GM12878 (cell line): ENCODE measurements around the gene MX1. TPM values are rescaled to one million over a fixed set of nuclear protein-coding genes. Genes with fewer than 3 reads are reported as not detected.

Source experiments
- ATAC-seq: fragments of 200-7000 bp; cut with Tn5 transposase; 3 replicates; pipeline ENCODE4 v1.9.1; 2020; ENCODE audit warnings: mild to moderate bottlenecking, moderate library complexity
- BruUV-seq: library from RNA; stranded (reverse); fragments of 400-500 nt; replicated peaks from 2 replicates; lab custom pipeline; 2021; lab: Mats Ljungman, UMichigan
- CTCF ChIA-PET: fragments of 300-600 bp; sonication (Branson Sonifier 250); formaldehyde crosslinking; extraction: SDS; loops from one replicate; lab custom pipeline; 2021; ENCODE audit warnings: inconsistent platforms; lab: Yijun Ruan, JAX
- POLR2A ChIA-PET: fragments of 350-600 bp; formaldehyde crosslinking; extraction: SDS; loops from one replicate; lab custom pipeline; 2021; ENCODE audit warnings: inconsistent platforms; lab: Charles Lee
- RAD21 ChIA-PET: fragments of 300-600 bp; sonication (Branson Sonifier 250); formaldehyde crosslinking; loops from one replicate; lab custom pipeline; 2023; ENCODE audit warnings: antibody characterized with exemption; ENCODE audit not compliant: unreplicated experiment; lab: Charles Lee
- SMC1A ChIA-PET: fragments of 300-600 bp; sonication (Branson Sonifier 250); formaldehyde crosslinking; loops from one replicate; lab custom pipeline; 2023; ENCODE audit not compliant: unreplicated experiment, uncharacterized antibody; lab: Charles Lee
- DNase-seq: peaks from one replicate; pipeline ENCODE4 v3.0.0-alpha.2; 2011; ENCODE audit warnings: low read depth, low spot score
- FAIRE-seq: peaks from 3 replicates; lab custom pipeline; 2011; peaks lifted over from hg19 to GRCh38; lab: Jason Lieb, UNC
- H2AFZ ChIP-seq: 2 replicates; pipeline ENCODE4 v1.6.0; 2011; ENCODE audit warnings: low read depth, low read length, control low read depth; ENCODE audit not compliant: control insufficient read depth
- H3K27ac ChIP-seq: 2 replicates; pipeline ENCODE4 v1.5.1; 2011; ENCODE audit warnings: control low read depth; ENCODE audit not compliant: control insufficient read depth, insufficient read depth
- H3K27me3 ChIP-seq, 2 experiments: replicated peaks in 1 of 2; 2 replicates each; pipeline versions ENCODE4 v1.6.0 to v1.6.1; 2011; ENCODE audit warnings: low read length in 1 of 2; ENCODE audit not compliant: control insufficient read depth in 2 of 2, insufficient read depth in 2 of 2
- H3K36me3 ChIP-seq, 2 experiments: 2 replicates each; pipeline ENCODE4 v1.5.1; 2011; ENCODE audit warnings: low read length in 1 of 2; ENCODE audit not compliant: control insufficient read depth in 2 of 2, insufficient read depth in 2 of 2
- H3K4me1 ChIP-seq: 2 replicates; pipeline ENCODE4 v1.6.1; 2011; ENCODE audit warnings: mild to moderate bottlenecking, low read length, moderate library complexity, mixed read lengths; ENCODE audit not compliant: control insufficient read depth, insufficient read depth
- H3K4me2 ChIP-seq: 2 replicates; pipeline ENCODE4 v1.6.0; 2011; ENCODE audit warnings: control low read depth; ENCODE audit not compliant: control insufficient read depth, insufficient read depth
- H3K4me3 ChIP-seq: fragments of 200-600 bp; sonication (generic); 2 replicates; pipeline ENCODE4 v1.5.1; 2016
- H3K79me2 ChIP-seq: 2 replicates; pipeline ENCODE4 v1.6.0; 2011; ENCODE audit warnings: low read length; ENCODE audit not compliant: control insufficient read depth, insufficient read depth
- H3K9ac ChIP-seq: 2 replicates; pipeline ENCODE4 v1.8.0; 2011; ENCODE audit warnings: low read length, control low read depth, mixed read lengths; ENCODE audit not compliant: control insufficient read depth, insufficient read depth
- H3K9me3 ChIP-seq: replicated peaks from 3 replicates; pipeline ENCODE4 v1.5.1; 2011; ENCODE audit warnings: mild to moderate bottlenecking, low read length; ENCODE audit not compliant: control insufficient read depth, insufficient read depth
- H4K20me1 ChIP-seq: 2 replicates; pipeline ENCODE4 v1.6.0; 2011; ENCODE audit not compliant: control insufficient read depth, insufficient read depth
- ATF7 ChIP-seq: fragments of 450-650 bp; IDR thresholded peaks from 2 replicates; pipeline ENCODE4 v1.6.1; 2016; ENCODE audit warnings: low read depth, mild to moderate bottlenecking
- BACH1 ChIP-seq: fragments of 450-650 bp; IDR thresholded peaks from 2 replicates; pipeline ENCODE4 v1.6.1; 2017; ENCODE audit warnings: mild to moderate bottlenecking, borderline replicate concordance
- ETV6 ChIP-seq, 2 experiments: fragments of 450-650 bp in 1 of 2; IDR thresholded peaks in 1 of 2; conservative IDR thresholded peaks in 1 of 2; 2 replicates each; pipeline ENCODE4 v1.6.1; 2014; ENCODE audit warnings: antibody characterized with exemption in 1 of 2, borderline replicate concordance in 1 of 2, low read depth in 1 of 2, mild to moderate bottlenecking in 1 of 2, moderate library complexity in 1 of 2
- FOXM1 ChIP-seq: IDR thresholded peaks from 2 replicates; pipeline ENCODE4 v1.6.1; 2012; ENCODE audit warnings: low read depth, mild to moderate bottlenecking, inconsistent platforms, low read length, moderate library complexity
- IRF4 ChIP-seq: IDR thresholded peaks from 2 replicates; pipeline ENCODE4 v1.6.1; 2011; ENCODE audit warnings: low read depth, low read length
- LARP7 ChIP-seq: fragments of 450-650 bp; IDR thresholded peaks from 2 replicates; pipeline ENCODE4 v1.6.1; 2017; ENCODE audit warnings: mild to moderate bottlenecking
- NR2C1 ChIP-seq: fragments of 450-650 bp; IDR thresholded peaks from 2 replicates; pipeline ENCODE4 v1.6.1; 2017; ENCODE audit warnings: antibody characterized with exemption, mild to moderate bottlenecking, moderate library complexity
- POLR2A ChIP-seq: IDR thresholded peaks from 2 replicates; pipeline ENCODE4 v1.6.1; 2011; ENCODE audit warnings: low read depth, mild to moderate bottlenecking, low read length
- POLR2AphosphoS5 ChIP-seq: IDR thresholded peaks from 2 replicates; pipeline ENCODE4 v1.6.1; 2011; ENCODE audit warnings: mild to moderate bottlenecking, low read length, inconsistent platforms
- RELA ChIP-seq: fragments of 450-650 bp; IDR thresholded peaks from 2 replicates; pipeline ENCODE4 v1.8.0; 2014; ENCODE audit warnings: borderline replicate concordance; ENCODE audit not compliant: partially characterized antibody
- RUNX3 ChIP-seq: IDR thresholded peaks from 2 replicates; pipeline ENCODE4 v1.6.1; 2012; ENCODE audit warnings: low read length, inconsistent platforms
- SMAD5 ChIP-seq: IDR thresholded peaks from 2 replicates; pipeline ENCODE4 v1.6.1; 2016; ENCODE audit warnings: antibody characterized with exemption, low read depth
- SREBF2 ChIP-seq: IDR thresholded peaks from 2 replicates; pipeline ENCODE4 v1.6.1; 2012; ENCODE audit warnings: mild to moderate bottlenecking, low read length
- STAT3 ChIP-seq: IDR thresholded peaks from 2 replicates; pipeline ENCODE4 v1.6.1; 2011; ENCODE audit warnings: low read depth, low read length, improper control_type of control experiment
- TARDBP ChIP-seq: IDR thresholded peaks from 2 replicates; pipeline ENCODE4 v1.6.1; 2016; ENCODE audit warnings: borderline replicate concordance
- TCF12 ChIP-seq: IDR thresholded peaks from 2 replicates; pipeline ENCODE4 v1.6.1; 2011; ENCODE audit warnings: low read depth, mild to moderate bottlenecking, low read length
- ZNF384 ChIP-seq: IDR thresholded peaks from 2 replicates; pipeline ENCODE4 v1.6.1; 2012; ENCODE audit warnings: low read depth, mild to moderate bottlenecking, low read length, improper control_type of control experiment, borderline replicate concordance
- WGBS: methylation state at CpG from one replicate; pipeline ENCODE4 v1.1.6; 2016; ENCODE audit warnings: low lambda C conversion rate; ENCODE audit not compliant: insufficient replicate concordance, insufficient coverage; ENCODE audit errors: missing lambda C conversion rate; 5-methylcytosine and 5-hydroxymethylcytosine counted together
- in situ Hi-C: fragments of 300-500 bp; cut with MboI; formaldehyde crosslinking; loops from 9 replicates; pipeline ENCODE4 v1.14.3; 2018; ENCODE audit warnings: mixed read lengths
- intact Hi-C: fragments of 100-400 bp; cut with micrococcal nuclease; formaldehyde crosslinking; loops from one replicate; pipeline ENCODE4 v1.14.2; 2022; ENCODE audit not compliant: unreplicated experiment
- polyA plus RNA-seq, 11 experiments: library from polyadenylated mRNA; depleted of rRNA in 4 of 11; unstranded in 6 of 11; stranded (reverse) in 5 of 11; fragments of >200 nt; fragmentation: Nextera tagmentation in 4 of 11; fragmentation: Illumina TruSeq in 1 of 11; extraction: Ambion mirVana in 4 of 11; extraction: Trizol in 1 of 11; gene quantifications; 1 replicate in 1 of 11; 2 replicates in 10 of 11; pipeline versions ENCODE4 v1.2.1 to v1.2.3, GENCODE V29; 2011 to 2016; ENCODE audit warnings: inconsistent platforms in 2 of 11, missing spikeins in 2 of 11, low read depth in 1 of 11
- total RNA-seq, 4 experiments: library from RNA; depleted of rRNA in 3 of 4; stranded (reverse); fragments of >200 nt in 3 of 4; fragmentation: Illumina TruSeq in 1 of 4; extraction: Trizol in 1 of 4; gene quantifications; 2 replicates each; pipeline versions ENCODE4 v1.2.1 to v1.2.3, GENCODE V29; 2013 to 2021
- TF ChIP-seq, protein P1 (sequence below): IDR thresholded peaks from 2 replicates; pipeline ENCODE4 v1.6.1; 2012; ENCODE audit warnings: low read depth, low read length, improper control_type of control experiment
- TF ChIP-seq, protein P2 (sequence below): fragments of 450-650 bp; IDR thresholded peaks from 2 replicates; pipeline ENCODE4 v1.6.1; 2016; ENCODE audit warnings: mild to moderate bottlenecking

Gene MX1
- total and polyA plus RNA-seq, 10 of the 15 experiments (the other 5 are each of a cell fraction or from before 2014, with no cell fraction given) = 75.9 to 385 (median 302) TPM

DNA sequence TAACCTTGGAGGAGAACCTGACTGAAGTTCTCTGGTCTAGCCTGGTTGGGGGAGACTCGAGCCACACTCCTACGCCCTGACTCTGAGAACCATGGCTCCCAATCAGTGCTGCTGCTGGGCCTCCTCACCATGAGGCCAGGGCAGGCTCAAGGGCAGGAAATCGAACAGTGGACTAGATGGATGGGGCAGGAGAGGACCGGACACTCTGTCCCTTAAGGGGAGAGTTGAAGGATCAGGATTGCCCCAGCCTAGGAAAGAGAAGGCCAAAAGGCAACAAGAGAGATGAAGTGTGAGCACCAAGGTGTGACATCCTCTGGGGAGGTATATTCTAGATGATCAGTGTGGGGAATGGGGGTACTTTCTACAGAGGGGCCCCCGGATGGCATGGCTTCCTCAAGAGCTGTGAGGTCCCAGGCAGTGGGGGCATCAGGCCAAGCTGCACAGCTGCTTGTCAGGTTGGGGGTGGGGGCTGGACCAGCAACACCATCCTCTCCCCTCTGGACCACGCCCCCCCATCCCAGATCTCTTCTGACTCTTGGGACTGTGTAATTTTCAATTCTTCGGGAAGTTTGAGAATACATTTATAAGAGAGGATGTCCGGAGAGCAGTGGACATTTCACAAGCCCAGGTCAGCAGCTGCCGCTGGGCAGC, 34.0 kb downstream of the MX1 start:
- Histone ChIP-seq H3K9me3 (no peaks in the 10 kb centered on the region; the same call in 2 of the 3 replicates), H3K36me3 (peaks cover 20 to 34% of the 10 kb centered on the region in 2 experiments), H2AFZ (no peak overlapping the region), H3K4me1 (no peaks in the 10 kb centered on the region), H3K4me2 (no peak overlapping the region), H4K20me1 (peaks cover 15% of the 10 kb centered on the region), H3K27me3 (no peaks in the 10 kb centered on the region), H3K4me3 (no peak overlapping the region), H3K79me2 (no peaks in the 10 kb centered on the region), H3K9ac (no peak overlapping the region), H3K27ac (no peak overlapping the region)
- BruUV-seq = no TSS peak
- RAD21 ChIA-PET = interaction anchor here (1.4 to 3.4 kb wide), 2 partner anchors 91 to 176 kb away, joined by 4 to 26 read pairs; no protein-coding TSS in a partner anchor
- intact Hi-C loops (loop anchor here (1.0 kb wide), 1 partner anchor 177 kb away; no protein-coding TSS in a partner anchor), in situ Hi-C loops (loop anchor here (5.0 kb wide), 1 partner anchor 173 kb away; no protein-coding TSS in a partner anchor)
- CTCF ChIA-PET = interaction anchor here (0.7 to 3.1 kb wide), 6 partner anchors 10 to 179 kb away, joined by 3 to 47 read pairs (median 6); no protein-coding TSS in a partner anchor
- POLR2A ChIA-PET = no interaction called here
- peak; percentile 39 for ATAC-seq
- DNase-seq = no peak
- no peak for FAIRE-seq
- 82% methylated on average over 9 of the region's 9 CpGs for WGBS
- SMC1A ChIA-PET = interaction anchor here (1.1 to 1.4 kb wide), 2 partner anchors 90 to 177 kb away, joined by 3 to 18 read pairs; no protein-coding TSS in a partner anchor
- TF ChIP-seq ZNF384 (no peak), FOXM1 (0 out of 2 replicates have a peak, but pooled peaks have one; percentile 23), STAT3 (no peak), ATF7 (no peak), NR2C1 (no peak), POLR2AphosphoS5 (peak; percentile 79; the same call in 1 of the 2 replicates), POLR2A (peak; percentile 79), TARDBP (no peak), SREBF2 (no peak), RELA (no peak), BACH1 (0 out of 2 replicates have a peak, but pooled peaks have one; percentile 5), IRF4 (no peak), RUNX3 (peak; percentile 3; the same call in 1 of the 2 replicates), ETV6 (conservative IDR thresholded peaks at IDR 0.05 in 1 of 2, IDR thresholded peaks at IDR 0.05 in 1 of 2; ENCODE audit: borderline replicate concordance in 1 of 2, low read depth in 1 of 2) (no peak), LARP7 (no peak), TCF12 (no peak), SMAD5 (peak; percentile 42; the same call in 1 of the 2 replicates)
- TF ChIP-seq, protein P1, sequence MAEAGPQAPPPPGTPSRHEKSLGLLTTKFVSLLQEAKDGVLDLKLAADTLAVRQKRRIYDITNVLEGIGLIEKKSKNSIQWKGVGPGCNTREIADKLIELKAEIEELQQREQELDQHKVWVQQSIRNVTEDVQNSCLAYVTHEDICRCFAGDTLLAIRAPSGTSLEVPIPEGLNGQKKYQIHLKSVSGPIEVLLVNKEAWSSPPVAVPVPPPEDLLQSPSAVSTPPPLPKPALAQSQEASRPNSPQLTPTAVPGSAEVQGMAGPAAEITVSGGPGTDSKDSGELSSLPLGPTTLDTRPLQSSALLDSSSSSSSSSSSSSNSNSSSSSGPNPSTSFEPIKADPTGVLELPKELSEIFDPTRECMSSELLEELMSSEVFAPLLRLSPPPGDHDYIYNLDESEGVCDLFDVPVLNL = no peak
- TF ChIP-seq, protein P2, sequence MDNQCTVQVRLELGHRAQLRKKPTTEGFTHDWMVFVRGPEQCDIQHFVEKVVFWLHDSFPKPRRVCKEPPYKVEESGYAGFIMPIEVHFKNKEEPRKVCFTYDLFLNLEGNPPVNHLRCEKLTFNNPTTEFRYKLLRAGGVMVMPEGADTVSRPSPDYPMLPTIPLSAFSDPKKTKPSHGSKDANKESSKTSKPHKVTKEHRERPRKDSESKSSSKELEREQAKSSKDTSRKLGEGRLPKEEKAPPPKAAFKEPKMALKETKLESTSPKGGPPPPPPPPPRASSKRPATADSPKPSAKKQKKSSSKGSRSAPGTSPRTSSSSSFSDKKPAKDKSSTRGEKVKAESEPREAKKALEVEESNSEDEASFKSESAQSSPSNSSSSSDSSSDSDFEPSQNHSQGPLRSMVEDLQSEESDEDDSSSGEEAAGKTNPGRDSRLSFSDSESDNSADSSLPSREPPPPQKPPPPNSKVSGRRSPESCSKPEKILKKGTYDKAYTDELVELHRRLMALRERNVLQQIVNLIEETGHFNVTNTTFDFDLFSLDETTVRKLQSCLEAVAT = no peak
